Measurements from ENCODE around the gene KDELR3. TPM values are rescaled to one million over a fixed set of nuclear protein-coding genes. Genes with fewer than 3 reads are reported as not detected.

Gene KDELR3
- total and polyA plus RNA-seq, 2 donors (not counting 3 experiments of a cell fraction or from before 2014, with no cell fraction given), result 28.6 to 61.3 TPM

GRCh38 chr22:38462960-38463784, 4.7 kb upstream of the KDELR3 start:
- BruUV-seq (replicated peaks), result no TSS peak
- Histone ChIP-seq H3K9ac (replicated peaks; ENCODE audit: extremely low read depth, insufficient read depth, low read length) (no peak overlapping the region), H3K4me2 (ENCODE audit: insufficient read depth, low read length) (no peak overlapping the region), H3K4me3 (replicated peaks in 1 of 3; ENCODE audit: insufficient read depth in 1 of 3, low read depth in 1 of 3, low read length in 3 of 3) (no peak overlapping the region), H3K27me3 (ENCODE audit: control insufficient read depth in 2 of 2, insufficient read depth in 2 of 2, low read length in 2 of 2) (peaks cover 17 to 23% of the 10 kb centered on the region in 2 experiments), H3K36me3 (ENCODE audit: control insufficient read depth in 2 of 2, extremely low read depth in 1 of 2, insufficient read depth in 2 of 2, low read length in 2 of 2) (no peaks in the 10 kb centered on the region), H3K27ac (ENCODE audit: insufficient read depth, low read depth, low read length) (no peak overlapping the region), H3K9me1 (replicated peaks; ENCODE audit: control insufficient read depth, extremely low read depth, insufficient read depth, low read length) (no peaks in the 10 kb centered on the region), H2AFZ (ENCODE audit: low read depth, low read length) (no peak overlapping the region), H3K79me2 (ENCODE audit: control insufficient read depth, insufficient read depth, low read length) (peaks cover 1% of the 10 kb centered on the region), H3K4me1 (ENCODE audit: control insufficient read depth, extremely low read depth, insufficient read depth, low read length) (peaks cover 7% of the 10 kb centered on the region), H3K9me3 (replicated peaks; ENCODE audit: control insufficient read depth, insufficient read depth, low read length) (no peaks in the 10 kb centered on the region), H4K20me1 (replicated peaks; ENCODE audit: control insufficient read depth, extremely low read depth, insufficient read depth, low read length) (no peaks in the 10 kb centered on the region)
- dilution Hi-C loops (cut with MboI; ENCODE audit: extremely low pct_ligation_motif_present, low sequenced_read_pairs) (no loop called here), intact Hi-C loops (cut with micrococcal nuclease) (loop anchor here (5.0 kb wide), 1 partner anchor 66 kb away; no protein-coding TSS in a partner anchor)
- DNase-seq (ENCODE audit: low read depth, low spot score) (no peak), FAIRE-seq (no peak)
- ChIA-PET POLR2A (no interaction called here), CTCF (interaction anchor here (0.8 to 1.3 kb wide), 4 partner anchors 8 to 204 kb away, joined by 3 to 4 read pairs (median 4); partner anchors contain the start of gene KCNJ4)
- TF ChIP-seq EZH2 (IDR thresholded peaks at IDR 0.05; ENCODE audit: borderline replicate concordance, low read depth, low read length, severe bottlenecking) (no peak), FOS (IDR thresholded peaks at IDR 0.05; ENCODE audit: borderline replicate concordance, insufficient read depth, low read length) (no peak), POLR2A (IDR thresholded peaks at IDR 0.05; ENCODE audit: low read depth, low read length) (no peak), MYC (IDR thresholded peaks at IDR 0.05; ENCODE audit: low read depth, low read length) (no peak), POLR2AphosphoS5 (IDR thresholded peaks at IDR 0.05; ENCODE audit: insufficient read depth, low read depth, low read length) (no peak), CTCF (IDR thresholded peaks at IDR 0.05; ENCODE audit: extremely low read depth in 1 of 2, insufficient read depth in 1 of 2, low read depth in 1 of 2, low read length in 2 of 2) (no peak), JUN (IDR thresholded peaks at IDR 0.05; ENCODE audit: borderline replicate concordance, insufficient read depth, insufficient read length, low read depth) (no peak)

Measured in endothelial cell of umbilical vein (primary cell).